WERI-Rb-1 (cell line): ENCODE measurements around the gene NPAS3.

Experiments
- DNase-seq: peaks from one replicate; pipeline ENCODE4 v3.0.0-alpha.2; 2020
- H3K27ac ChIP-seq: fragments of 250-450 bp; sonication (Bioruptor Pico); 2 replicates; pipeline ENCODE4 v1.5.1; 2020; ENCODE audit warnings: mild to moderate bottlenecking, moderate library complexity
- H3K27me3 ChIP-seq: fragments of 250-450 bp; sonication (Bioruptor Pico); 2 replicates; pipeline ENCODE4 v1.5.1; 2021; ENCODE audit warnings: mild to moderate bottlenecking, low read depth, moderate library complexity; ENCODE audit not compliant: insufficient read depth, severe bottlenecking
- H3K36me3 ChIP-seq: fragments of 250-450 bp; sonication (Bioruptor Pico); 2 replicates; pipeline ENCODE4 v1.5.1; 2020; ENCODE audit warnings: mild to moderate bottlenecking, moderate library complexity
- H3K4me3 ChIP-seq: 2 replicates; pipeline ENCODE4 v1.5.1; 2011; ENCODE audit warnings: low read depth, mild to moderate bottlenecking, control low read depth, low read length
- H3K9me3 ChIP-seq: fragments of 250-450 bp; sonication (Bioruptor Pico); 2 replicates; pipeline ENCODE4 v1.5.1; 2021; ENCODE audit warnings: mild to moderate bottlenecking, moderate library complexity; ENCODE audit not compliant: severe bottlenecking
- TF ChIP-seq, protein P1 (sequence below): IDR thresholded peaks from 2 replicates; pipeline ENCODE4 v1.5.1; 2011; ENCODE audit warnings: low read depth, mild to moderate bottlenecking, control low read depth, inconsistent platforms, low read length

The NPAS3 gene

DNA sequence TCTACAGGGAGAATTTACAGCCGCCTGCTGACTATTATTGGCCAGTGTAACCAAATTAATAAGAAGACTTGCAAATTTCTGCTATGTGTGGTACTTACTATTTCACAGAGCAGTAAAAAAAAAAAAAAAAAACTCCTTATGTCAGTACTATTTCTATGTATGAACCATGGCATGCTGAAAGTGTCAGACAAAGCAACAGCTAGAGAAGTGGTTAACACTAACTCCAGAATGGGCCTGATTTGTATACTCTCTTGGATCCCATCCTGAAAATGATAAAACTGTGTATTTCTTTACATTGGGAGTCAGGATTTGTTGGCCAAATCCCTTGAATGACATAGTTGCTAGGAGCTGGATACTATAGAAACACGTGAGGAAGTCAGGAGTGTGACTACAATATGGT lies 595.4 kb downstream of the NPAS3 start:
- no peaks in the 10 kb centered on the region for H3K36me3 ChIP-seq
- H3K27ac ChIP-seq: no peak overlapping the region
- no peaks in the 10 kb centered on the region for H3K27me3 ChIP-seq
- no peak for DNase-seq
- TF ChIP-seq, protein P1, sequence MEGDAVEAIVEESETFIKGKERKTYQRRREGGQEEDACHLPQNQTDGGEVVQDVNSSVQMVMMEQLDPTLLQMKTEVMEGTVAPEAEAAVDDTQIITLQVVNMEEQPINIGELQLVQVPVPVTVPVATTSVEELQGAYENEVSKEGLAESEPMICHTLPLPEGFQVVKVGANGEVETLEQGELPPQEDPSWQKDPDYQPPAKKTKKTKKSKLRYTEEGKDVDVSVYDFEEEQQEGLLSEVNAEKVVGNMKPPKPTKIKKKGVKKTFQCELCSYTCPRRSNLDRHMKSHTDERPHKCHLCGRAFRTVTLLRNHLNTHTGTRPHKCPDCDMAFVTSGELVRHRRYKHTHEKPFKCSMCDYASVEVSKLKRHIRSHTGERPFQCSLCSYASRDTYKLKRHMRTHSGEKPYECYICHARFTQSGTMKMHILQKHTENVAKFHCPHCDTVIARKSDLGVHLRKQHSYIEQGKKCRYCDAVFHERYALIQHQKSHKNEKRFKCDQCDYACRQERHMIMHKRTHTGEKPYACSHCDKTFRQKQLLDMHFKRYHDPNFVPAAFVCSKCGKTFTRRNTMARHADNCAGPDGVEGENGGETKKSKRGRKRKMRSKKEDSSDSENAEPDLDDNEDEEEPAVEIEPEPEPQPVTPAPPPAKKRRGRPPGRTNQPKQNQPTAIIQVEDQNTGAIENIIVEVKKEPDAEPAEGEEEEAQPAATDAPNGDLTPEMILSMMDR: no peak
- no peaks in the 10 kb centered on the region for H3K9me3 ChIP-seq
- H3K4me3 ChIP-seq: no peak overlapping the region

DNA sequence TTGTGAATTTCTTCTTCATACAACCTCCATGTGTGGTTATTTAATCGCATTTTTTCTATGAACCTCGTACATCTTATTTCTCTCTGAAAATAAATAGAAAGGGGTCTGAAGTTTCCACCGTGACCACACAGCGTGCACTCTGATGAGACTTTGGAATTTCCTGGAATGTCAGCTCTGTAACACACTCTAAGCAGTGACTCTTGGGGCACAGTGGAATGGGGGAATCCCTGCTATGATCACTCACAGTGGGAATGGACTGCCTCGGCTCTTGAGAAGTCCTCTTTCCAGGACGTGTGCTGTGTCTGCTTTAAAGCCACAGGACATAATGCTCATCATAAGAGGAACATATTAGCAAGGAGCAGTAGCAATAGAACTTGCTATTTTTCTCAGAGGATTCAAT lies 596.0 kb downstream of the NPAS3 start:
- TF ChIP-seq, protein P1: no peak
- Histone ChIP-seq H3K27ac (no peak overlapping the region), H3K36me3 (no peaks in the 10 kb centered on the region), H3K4me3 (no peak overlapping the region), H3K9me3 (no peaks in the 10 kb centered on the region), H3K27me3 (no peaks in the 10 kb centered on the region)
- DNase-seq: no peak

DNA sequence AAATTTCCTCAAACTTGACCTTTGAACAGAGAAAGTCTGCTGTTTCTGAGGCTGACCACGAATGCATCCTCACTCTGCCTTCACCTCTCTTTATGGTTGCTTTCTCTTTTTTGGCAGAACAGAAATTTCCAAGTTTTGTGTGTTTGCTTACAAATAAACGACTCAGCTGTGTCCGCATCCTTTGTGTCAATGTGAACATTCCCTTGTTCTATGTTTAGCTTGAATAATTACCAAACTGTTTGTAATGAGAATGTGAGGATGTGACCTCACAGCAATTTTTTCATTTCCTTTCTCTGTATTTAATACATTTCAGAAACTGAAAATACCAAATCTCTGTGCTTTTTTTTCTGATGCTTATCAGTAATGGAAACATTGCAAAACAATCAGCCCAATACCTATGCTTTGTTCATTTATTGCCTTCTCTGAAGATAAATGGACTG lies 601.3 kb downstream of the NPAS3 start:
- Histone ChIP-seq H3K9me3 (no peaks in the 10 kb centered on the region), H3K27me3 (no peaks in the 10 kb centered on the region), H3K36me3 (no peaks in the 10 kb centered on the region), H3K27ac (no peak overlapping the region), H3K4me3 (no peak overlapping the region)
- TF ChIP-seq, protein P1: no peak
- no peak for DNase-seq

DNA sequence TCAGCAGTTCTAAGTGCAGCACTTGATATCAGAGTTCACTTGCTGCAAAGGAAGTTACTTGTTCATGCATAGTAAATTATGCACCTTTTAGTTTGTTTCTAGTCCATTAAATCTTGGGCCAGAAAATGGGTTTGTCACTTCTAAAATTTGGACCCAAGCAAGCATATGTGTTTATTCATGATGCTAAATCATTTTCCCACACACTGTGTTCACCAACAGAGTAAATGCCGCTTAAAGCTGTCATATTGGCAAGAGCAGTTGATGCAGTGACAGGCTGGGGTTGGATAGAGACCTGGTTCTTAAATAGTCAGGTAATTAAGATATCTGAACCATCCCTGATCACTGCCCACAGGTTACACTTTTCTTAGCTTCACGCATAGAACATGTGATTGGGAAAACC lies 602.5 kb downstream of the NPAS3 start:
- no peak for DNase-seq
- Histone ChIP-seq H3K27me3 (no peaks in the 10 kb centered on the region), H3K9me3 (no peaks in the 10 kb centered on the region), H3K36me3 (no peaks in the 10 kb centered on the region), H3K4me3 (no peak overlapping the region), H3K27ac (no peak overlapping the region)
- TF ChIP-seq, protein P1: no peak

DNA sequence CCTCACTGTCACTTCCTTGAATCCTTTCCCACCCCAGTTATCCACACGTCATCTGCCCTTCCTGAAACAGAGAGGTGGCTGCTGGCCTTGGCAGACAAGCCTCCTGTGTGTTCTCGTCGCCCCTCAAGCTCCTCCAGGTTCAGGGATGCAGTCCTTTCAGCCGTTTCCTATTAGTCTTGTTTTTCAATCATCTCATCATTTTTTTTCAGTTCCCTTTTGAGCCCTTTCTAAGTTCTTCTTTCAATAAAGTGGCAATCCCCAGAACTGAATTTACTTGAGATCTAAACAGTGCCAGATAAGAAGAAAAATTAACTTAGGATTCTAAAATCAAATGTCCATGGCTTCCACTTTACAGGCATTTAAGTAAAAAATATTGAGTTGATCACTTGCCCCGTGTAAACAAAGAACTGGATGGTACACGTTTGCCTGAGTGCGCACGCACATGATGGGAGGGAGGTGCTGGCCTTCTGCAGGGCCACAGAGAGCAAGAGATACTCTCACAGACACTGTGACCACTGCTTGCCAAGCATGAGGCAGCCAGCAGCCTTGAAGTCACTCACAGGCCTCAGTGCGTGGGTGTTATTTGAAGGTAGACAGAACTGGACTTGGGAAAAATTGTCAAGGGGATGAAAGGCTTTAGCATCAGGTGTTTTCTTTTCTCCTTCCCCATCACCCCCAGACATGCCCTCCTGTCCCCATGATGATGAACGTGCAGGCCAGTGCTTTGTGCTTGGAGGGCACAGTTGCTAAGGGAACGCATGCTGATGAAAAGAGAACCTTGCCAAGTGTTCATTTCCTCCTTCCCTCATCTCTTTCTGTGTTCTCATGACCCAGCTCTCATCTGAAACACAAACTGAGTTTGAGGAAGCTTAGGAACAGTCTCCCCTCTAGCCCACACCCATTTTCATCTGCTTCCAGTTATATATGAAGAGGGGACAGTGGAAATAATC lies 603.9 kb downstream of the NPAS3 start:
- Histone ChIP-seq H3K9me3 (no peaks in the 10 kb centered on the region), H3K27me3 (no peaks in the 10 kb centered on the region), H3K4me3 (no peak overlapping the region), H3K36me3 (no peaks in the 10 kb centered on the region), H3K27ac (no peak overlapping the region)
- TF ChIP-seq, protein P1: no peak
- no peak for DNase-seq

DNA sequence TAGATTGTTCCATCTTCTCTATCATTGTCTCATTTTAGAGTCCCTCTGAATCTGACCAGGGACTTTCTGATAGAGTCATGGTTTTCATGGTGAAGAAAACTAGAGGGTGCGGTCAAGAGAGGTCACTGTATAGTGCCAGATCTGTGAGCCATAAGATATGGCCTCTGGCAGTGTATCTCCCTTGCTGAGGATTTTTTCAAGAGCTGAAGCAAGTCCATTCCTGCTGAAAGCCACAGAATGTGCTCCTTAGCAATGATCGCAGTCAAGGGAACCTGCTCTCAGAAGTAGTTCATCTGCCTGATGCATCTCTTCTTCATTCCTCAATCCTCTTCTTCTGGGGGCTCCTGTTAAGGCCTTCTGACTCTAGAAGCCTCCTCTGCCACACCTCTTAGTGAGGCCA lies 607.0 kb downstream of the NPAS3 start:
- no peaks in the 10 kb centered on the region for H3K9me3 ChIP-seq
- H3K4me3 ChIP-seq: no peak overlapping the region
- H3K27ac ChIP-seq: no peak overlapping the region
- no peaks in the 10 kb centered on the region for H3K27me3 ChIP-seq
- TF ChIP-seq, protein P1: no peak
- DNase-seq: no peak
- no peaks in the 10 kb centered on the region for H3K36me3 ChIP-seq
